GM21717 (cell line): Measurements from ENCODE around the gene FMOD.
"Not testable (repeated sequence)": the region's sequence is repeated elsewhere in the genome, so short reads cannot be mapped to it uniquely, and the experiment has no call there.

Experiments used
- ATAC-seq: cut with Tn5 transposase; IDR thresholded peaks from one replicate; pipeline ENCODE4 v1.9.1; 2021; ENCODE audit warnings: mild to moderate bottlenecking, moderate library complexity; ENCODE audit not compliant: unreplicated experiment

Gene FMOD

DNA sequence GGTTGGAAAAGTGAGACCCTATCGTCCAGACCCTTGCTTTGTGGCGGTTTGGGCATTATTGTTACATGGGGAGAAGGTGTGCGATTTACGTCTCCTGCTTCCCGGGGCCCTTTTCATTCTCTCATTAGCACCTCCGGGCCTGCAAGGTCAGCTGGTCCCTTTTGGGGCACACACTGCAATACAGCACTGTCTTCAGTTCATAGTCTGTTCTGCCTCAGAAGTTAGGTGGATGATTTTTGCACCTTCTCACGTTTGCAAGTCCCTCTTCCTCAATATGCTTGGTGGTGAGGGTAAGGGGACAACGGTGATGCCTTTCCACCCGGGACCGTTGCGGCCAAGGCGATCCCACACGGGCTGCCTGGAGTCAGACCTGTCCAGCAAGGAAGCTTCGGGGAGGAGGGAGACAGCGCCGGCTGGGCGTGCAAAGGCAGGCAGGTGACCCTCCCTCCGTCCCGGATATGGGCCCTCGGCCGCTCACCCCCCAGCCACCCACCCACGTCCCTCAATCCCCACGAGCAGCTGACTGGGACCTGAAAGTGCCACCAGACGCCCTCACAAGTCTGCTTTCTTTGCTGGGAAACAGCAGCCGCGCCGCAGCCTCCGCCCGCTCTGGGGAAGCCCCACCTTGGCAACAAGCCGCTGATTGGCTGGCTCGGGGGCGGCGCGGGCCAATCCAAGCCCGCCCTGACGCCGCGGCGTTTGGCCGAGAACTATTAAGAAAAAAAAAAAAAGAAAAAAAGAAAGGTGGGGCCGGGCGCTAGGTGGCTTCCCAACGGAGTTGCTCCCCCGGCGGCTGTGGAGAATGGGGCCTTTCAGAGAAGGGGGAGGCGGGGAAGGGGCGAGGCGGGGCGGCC lies 23.9 kb downstream of the FMOD start:
- peak; percentile 64 for ATAC-seq

DNA sequence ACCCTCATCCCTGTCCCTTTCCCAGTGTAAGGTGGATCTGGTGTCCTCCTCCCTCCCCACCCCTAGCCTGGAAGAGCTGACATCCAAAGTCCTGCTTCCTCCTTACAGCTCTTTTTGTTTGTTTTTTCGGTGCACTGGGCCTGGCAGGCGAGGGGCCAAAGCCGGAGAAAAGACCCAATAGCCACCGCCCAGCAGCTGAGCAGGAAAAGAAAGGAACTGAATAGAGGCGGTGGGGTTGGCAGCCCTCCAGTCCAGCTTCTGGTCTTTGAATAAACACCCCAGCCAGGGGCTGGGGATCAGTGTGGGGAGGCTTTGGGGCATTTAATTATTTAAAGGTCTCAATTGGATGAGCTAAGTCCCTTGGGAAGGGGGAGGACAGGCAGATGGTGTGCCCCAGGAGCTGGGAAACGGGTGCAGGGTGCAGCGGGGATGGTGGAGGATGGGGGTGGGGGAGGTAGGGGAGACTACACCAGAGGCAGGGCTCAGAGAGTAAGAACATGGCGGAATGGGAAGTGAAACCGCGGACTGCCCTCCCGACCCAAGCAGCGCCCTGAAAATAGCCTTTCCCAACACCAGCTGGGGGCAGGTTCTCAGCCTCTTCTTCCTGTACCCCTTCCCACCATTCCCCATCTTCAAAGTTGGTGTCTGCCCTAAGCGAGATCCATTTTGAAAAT lies 25.4 kb downstream of the FMOD start:
- no peak for ATAC-seq

GRCh38 chr1:203325026-203325417 lies 25.9 kb downstream of the FMOD start:
- ATAC-seq, result peak; percentile 25

DNA sequence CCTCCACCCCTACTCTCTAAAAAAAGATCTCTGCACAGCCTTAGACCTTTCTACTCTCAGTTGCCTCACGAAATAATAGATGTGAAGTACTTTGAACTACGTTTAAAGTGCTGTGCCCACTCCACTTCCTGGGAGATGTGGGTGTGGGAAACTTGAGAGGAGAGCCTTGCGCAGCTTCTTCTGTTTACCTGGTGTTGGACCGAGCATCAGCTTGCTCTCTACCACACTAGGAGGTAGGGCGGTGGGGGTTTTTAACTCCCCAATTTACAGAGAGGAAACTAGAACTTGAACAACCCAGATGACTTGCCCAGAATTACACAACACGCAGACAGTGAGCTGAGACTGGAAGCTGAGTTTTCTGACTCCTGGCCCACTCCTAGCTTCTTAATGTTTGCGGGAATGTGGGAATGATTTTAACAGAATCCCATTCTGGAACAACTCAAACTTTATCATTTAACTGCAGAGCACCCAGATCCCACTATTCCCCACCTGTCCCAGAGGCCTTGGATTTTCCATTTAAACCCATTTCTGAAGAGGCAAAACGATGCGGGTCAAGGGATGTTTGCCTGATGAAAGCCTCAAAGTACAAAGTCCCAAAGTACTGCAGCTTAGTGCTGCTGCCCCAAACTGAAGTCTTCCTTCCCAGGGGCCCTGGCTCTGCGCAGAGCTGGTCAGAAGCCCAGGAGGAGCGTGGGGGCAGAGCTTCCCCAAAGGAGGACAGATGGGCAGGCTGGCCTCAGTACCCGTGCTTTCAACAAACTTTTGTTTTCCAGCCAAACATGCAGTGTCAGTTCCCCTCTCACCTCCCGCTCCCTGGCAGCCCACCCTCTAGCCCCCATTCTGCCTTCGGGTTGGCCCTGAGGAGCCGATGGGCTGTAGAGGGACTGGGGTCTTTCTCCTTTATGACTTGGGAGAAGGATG lies 26.6 kb downstream of the FMOD start:
- no peak for ATAC-seq

DNA sequence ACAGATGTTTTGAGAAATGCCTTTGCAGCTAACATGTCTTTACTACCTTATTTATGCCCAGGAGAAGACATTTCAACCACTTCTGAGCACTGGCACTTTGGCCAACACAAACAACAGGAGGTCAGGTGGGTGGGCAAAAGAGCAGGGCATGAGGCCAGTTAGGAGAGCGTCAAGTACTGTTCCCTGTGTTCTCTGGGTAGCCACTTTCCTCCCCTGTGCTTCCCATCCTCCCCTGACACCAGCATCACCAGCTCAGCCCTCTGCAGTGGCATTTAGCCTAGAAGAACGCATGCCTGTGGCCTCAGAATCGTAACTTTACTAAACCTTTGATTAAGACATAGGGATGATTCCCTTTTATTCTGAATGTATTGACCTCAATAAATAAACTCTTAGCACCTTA lies 27.3 kb downstream of the FMOD start:
- ATAC-seq, result no peak

DNA sequence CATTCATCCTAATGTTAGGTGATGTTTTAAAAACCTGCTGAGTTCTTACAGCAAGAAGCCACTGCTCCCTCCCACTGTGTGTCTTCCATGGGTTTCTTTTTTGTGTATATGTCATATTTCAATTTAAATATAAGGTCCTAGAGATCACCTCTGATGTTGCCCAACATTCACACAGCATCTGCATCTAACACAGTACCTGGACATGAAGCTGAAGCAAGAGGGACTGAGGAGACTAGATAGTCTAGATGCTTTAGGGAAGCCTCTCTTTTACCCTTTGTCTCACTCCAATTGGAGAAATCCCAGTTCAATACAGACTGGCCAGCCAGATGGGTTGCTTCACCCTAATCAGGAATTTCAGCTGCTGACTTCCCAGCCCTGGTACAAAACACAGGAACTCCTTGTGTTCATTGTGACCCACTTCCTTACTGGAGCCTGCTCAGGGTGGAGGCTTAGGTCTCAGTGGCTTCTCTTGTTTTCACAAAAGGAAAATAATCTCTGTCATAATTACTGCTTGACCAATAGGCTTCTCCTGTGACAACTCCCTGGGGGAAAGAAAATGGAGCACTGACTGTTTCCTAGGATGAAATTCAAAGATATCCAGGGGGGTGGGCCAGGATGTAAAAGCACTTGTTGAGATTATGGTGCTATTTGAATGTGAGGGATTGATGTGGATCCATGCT lies 28.3 kb downstream of the FMOD start:
- no peak for ATAC-seq

- ATAC-seq, result no peak
These were observed 29.5 kb downstream of the FMOD start for GRCh38 chr1:203321273-203322052.

DNA sequence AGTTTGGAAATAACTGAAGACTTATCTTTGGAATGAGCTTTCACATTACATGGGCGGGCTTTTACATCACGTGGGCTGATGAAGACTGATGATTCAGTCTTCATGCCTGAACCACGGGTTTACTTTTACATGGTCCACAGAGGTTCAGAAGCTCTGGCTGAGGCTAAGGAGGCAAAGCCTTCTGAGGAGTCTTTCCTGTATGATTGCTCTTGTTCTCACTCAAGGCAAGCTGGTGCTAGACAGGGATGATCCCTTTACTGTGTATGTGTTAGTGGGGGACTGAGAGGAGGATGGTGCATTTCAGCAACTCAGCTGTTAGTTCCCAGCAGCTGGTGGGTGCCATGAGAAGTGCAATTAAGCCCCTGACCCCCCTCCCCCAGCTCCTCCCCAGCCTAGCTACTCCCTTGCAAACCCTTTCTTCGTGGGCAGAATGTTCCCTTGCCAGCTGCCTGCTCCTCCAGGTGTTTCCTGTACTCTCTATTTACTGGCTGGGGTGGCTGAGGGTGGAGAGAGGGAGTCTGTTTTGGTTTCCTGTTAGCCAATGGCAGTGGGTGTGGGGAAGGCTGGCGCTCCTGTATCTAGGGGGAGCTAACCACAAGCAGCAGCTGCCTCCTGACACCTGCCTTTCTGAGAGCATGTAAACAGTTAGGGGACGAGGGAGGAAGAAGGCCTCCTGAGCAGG lies 30.2 kb downstream of the FMOD start:
- peak; percentile 50 for ATAC-seq

DNA sequence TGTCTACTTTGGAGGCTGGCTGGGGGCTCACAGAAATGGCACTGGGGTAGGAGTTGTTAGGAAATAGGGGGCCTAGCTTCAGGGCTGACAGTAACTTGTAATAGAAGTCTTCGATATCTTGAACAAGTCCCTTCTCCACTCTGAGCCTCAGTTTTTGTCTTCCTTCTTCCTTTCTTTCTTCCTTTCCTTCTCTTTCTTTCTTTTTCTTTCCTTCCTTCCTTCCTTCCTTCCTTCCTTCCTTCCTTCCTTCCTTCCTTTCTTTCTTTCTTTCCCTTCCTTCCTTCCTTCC lies 32.7 kb downstream of the FMOD start:
- ATAC-seq, result no peak

DNA sequence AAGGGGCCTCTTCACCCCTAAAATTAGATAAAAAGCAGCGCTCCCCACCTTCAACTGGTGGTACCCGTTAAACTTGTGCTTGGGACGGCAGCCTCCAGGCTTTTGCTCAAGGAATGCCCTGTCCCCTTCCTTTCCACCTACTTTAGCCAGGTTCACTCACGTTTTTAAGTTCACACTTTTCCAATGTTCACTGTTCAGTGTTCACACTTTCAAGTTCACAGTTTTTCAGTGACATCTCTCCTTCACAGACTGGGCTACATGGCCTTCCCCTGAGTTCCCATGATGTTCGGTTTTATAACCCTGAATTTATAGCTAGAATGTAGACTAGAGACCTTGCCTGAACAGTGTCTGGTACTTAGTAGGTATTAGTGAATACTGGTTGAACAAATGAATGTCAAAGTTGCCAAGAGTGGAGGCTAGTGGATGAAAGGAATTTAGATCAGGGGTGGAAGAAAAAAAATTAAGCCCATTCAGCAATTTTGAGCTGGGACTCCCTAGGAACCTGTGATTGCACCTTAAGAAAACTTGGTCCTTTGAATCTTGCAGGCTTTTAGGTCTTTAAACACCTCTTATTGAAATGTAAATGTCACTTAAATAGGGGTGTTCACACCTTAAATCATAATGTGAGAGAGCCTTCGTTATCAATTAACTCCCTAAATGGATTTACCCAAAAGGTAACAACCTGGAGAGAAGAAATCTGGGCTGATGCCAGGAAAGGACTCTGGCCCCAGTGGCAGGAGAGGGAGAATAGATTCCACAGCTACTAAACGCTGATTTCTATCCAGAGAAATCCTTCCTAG lies 33.3 kb downstream of the FMOD start:
- no peak for ATAC-seq

GRCh38 chr1:203316626-203317093 lies 34.3 kb downstream of the FMOD start:
- no peak for ATAC-seq

- ATAC-seq, result not testable (repeated sequence)
These were observed 36.7 kb downstream of the FMOD start for GRCh38 chr1:203314025-203314759.

DNA sequence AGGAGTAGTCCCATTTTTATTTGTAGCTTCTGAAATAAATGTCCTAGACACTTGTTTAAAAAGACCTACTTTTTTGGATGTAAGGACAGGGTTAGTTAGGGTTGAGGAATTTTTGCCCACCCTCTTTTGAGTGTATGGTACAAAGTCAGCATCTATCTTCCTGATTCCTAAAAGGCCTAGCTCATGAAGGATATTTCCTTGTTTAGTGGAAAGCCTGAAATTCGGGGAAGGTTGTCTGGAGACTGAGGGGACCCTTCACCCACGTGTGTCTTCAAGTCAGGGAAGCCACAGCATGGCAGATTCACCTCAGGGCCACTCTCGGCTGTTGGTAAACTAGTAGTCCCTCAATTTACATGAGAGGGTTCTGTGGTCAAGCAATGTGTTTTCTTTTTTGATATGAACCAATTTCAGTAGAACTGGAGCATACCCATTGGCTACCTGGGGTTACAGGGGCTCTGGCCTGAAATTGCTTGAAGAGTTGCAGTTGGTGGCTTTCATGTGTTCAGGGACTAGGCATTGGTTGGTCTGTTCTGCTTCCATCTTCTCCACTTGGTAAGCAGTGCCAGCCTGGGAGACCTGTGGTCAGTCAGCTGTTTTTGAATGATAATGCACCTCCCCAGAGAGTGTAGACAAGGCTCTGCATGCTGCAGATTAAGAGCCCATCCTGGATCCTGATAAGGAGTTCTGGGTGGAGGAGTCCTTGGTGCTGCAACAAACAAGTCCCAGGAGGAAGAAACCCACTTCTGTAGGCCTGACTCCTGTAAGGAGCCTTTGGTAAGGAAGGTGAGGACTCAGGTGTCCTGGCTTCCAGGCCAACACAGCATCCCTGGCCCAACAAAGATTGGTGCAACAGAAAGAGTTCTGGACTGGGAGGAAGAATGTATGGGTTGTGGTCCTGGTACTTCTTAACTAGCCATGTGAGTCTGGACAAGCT lies 39.3 kb downstream of the FMOD start:
- no peak for ATAC-seq

GRCh38 chr1:203308923-203309331 lies 42.0 kb downstream of the FMOD start:
- ATAC-seq, result no peak

- ATAC-seq, result no peak
These were observed 42.5 kb downstream of the FMOD start for GRCh38 chr1:203308328-203308922.

DNA sequence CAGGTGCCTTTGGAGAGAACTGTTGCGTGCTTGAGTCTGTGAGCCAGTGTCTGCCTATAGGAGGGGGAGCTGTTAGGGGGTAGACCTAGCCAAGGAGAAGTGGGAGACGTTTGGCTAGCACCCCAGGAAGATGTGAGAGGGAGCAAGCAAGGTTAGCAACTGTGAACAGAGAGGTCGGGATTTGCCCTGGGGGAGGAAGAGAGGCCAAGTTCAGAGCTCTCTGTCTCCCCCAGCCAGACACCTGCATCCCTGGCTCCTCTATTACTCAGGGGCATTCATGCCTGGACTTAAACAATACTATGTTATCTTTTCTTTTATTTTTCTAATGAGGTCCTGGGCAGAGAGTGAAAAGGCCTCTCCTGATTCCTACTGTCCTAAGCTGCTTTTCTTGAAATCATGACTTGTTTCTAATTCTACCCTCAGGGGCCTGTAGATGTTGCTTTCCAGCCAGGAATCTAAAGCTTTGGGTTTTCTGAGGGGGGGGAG lies 43.2 kb downstream of the FMOD start:
- ATAC-seq, result no peak
